Epithelial cell of esophagus (primary cell): Measurements from ENCODE around the gene HAUS6.
"Not testable (repeated sequence)": the region's sequence is repeated elsewhere in the genome, so short reads cannot be mapped to it uniquely, and the experiment has no call there.

Experiments used
- DNase-seq: peaks from one replicate; pipeline ENCODE4 v3.0.0; 2010; ENCODE audit warnings: low read depth
- H3K4me3 ChIP-seq: 2 replicates; pipeline ENCODE4 v1.5.1; 2011; ENCODE audit warnings: mild to moderate bottlenecking, low read length, control low read depth
- TF ChIP-seq, protein P1 (sequence below): IDR thresholded peaks from 2 replicates; pipeline ENCODE4 v1.5.1; 2011; ENCODE audit warnings: low read depth, mild to moderate bottlenecking, low read length, control low read depth, inconsistent platforms; ENCODE audit not compliant: insufficient read depth; ENCODE audit errors: missing control alignments

The HAUS6 gene

DNA sequence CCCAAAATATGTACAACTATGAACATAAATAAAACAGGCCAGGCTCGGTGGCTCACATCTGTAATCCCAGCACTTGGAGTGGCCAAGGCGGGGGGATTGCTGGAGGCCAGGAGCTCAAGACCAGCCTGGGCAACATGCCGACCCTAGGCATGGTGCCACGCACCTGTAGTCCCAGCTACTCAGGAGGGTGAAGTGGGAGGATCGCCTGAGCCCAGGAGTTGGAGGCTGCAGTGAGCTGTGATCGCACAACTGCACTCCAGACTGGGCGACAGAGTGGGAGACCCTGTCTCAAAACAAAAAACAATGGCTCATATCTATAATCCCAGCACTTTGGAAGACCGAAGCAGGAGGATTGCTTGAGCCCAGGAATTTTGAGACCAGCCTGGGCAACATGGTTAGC lies 1.5 kb downstream of the HAUS6 start:
- H3K4me3 ChIP-seq = peak overlapping the region; percentile 21
- TF ChIP-seq, protein P1, sequence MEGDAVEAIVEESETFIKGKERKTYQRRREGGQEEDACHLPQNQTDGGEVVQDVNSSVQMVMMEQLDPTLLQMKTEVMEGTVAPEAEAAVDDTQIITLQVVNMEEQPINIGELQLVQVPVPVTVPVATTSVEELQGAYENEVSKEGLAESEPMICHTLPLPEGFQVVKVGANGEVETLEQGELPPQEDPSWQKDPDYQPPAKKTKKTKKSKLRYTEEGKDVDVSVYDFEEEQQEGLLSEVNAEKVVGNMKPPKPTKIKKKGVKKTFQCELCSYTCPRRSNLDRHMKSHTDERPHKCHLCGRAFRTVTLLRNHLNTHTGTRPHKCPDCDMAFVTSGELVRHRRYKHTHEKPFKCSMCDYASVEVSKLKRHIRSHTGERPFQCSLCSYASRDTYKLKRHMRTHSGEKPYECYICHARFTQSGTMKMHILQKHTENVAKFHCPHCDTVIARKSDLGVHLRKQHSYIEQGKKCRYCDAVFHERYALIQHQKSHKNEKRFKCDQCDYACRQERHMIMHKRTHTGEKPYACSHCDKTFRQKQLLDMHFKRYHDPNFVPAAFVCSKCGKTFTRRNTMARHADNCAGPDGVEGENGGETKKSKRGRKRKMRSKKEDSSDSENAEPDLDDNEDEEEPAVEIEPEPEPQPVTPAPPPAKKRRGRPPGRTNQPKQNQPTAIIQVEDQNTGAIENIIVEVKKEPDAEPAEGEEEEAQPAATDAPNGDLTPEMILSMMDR = no peak
- no peak for DNase-seq

DNA sequence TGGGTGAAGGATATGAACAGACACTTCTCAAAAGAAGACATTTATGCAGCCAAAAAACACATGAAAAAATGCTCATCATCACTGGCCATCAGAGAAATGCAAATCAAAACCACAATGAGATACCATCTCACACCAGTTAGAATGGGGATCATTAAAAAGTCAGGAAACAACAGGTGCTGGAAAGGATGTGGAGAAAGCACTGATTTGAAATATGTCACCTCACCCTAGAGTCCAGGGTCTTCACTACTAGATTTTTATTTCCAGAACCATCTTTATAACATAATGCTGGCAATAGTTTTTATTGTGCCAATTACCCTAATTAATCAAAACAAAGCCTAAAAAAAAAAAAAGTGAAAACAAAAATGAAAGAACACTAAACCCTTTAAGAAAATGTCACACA lies 5.3 kb downstream of the HAUS6 start:
- not testable (repeated sequence) for DNase-seq, H3K4me3 ChIP-seq

DNA sequence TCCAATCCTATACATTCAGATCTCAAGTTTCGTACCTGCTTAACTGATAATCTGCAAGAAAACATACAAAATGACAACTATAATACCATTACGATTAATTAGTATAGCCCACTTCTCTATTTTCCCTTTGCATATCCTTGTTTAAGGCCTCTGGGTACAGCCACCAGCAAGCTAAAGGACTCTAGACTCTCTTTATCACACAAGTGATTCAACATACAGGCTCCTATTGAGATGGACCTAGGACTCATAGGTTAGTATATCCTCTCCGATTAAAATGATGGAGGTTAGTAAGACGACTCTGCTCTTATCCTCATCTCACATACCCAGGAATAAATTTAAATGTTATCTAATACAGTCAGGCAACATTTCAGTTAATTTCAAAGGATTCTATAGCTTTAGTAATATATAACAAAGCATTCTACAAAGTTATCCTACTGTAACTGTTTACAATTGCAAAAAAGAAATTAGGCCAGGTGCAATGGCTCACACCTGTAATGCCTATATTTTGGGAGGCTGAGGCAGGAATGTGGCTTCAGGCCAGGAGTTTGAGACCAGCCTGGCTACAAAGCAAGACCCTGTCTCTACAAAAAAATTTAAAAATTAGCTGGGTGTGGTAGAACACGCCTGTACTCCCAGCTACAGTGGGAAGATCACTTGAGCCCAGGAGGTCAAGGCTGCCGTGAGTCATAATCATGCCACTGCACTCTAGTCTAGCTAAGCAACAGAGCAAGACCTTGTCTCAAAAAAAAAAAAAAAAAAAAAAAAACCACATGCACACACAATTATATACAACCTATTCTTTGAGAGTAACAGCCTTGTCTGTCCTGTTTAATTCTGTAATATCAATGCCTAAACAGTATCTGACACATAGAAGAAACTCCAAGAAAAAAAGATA lies 15.4 kb downstream of the HAUS6 start:
- peak; percentile 56 for DNase-seq
- TF ChIP-seq, protein P1 = no peak
- H3K4me3 ChIP-seq = no peak overlapping the region

DNA sequence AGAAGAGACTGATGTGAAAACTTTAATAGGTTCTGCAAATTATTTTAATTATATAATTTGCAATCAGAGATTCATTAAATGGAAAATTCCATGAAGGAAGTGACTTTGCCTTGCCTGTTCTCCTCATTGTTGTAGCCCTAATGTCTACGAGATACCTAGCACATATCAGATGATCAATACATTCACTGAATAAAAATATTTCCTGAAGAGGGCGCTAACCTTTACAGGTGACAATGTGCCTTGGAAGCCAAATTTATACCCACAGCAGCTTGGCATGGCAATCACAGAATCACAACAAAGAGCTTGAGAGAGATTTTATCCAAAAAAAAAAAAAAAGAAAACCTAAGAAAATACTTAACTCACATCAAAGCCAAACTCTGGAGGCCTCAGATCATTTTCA lies 17.4 kb downstream of the HAUS6 start:
- TF ChIP-seq, protein P1 = peak; percentile 42
- no peak overlapping the region for H3K4me3 ChIP-seq
- DNase-seq = peak; percentile 37

DNA sequence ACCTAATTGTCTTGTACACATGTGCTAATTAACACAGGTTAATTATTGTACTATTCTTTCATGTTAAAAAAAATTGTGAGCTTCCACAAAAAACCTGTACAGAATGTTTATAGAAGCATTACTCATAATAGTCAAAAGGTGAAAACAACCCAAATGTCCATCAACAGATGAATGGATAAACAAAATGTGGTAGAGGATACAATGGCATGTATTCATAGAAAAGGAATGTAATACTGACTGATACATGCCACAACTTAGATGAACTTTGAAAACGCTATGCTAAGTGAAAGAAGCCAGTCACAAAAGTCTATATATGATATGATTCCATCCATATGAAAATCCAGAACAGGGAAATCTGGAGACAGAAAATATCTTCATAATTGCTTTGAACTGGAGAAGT lies 27.9 kb downstream of the HAUS6 start:
- TF ChIP-seq, protein P1 = no peak
- no peak overlapping the region for H3K4me3 ChIP-seq
- peak; percentile 67 for DNase-seq

DNA sequence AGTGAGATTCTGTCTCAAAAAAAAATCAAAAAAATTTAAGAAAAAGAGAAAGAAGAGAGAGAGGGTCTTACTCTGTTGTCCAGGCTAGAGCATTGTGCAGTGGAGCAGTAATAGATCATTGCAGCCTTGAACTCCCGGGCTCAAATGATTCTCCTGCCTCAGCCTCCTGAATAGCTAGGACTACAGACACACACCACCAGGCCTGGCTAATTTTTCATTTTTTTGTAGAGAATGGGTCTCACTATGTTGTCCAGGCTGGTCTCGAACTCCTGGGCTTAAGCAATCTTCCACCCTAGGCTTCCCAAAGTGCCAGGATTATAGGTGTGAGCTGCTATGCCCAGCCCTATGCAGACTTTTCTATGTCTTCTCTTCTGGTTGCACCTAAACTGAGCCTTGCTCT lies 28.5 kb downstream of the HAUS6 start:
- DNase-seq = no peak
- TF ChIP-seq, protein P1 = no peak
- H3K4me3 ChIP-seq = no peak overlapping the region

DNA sequence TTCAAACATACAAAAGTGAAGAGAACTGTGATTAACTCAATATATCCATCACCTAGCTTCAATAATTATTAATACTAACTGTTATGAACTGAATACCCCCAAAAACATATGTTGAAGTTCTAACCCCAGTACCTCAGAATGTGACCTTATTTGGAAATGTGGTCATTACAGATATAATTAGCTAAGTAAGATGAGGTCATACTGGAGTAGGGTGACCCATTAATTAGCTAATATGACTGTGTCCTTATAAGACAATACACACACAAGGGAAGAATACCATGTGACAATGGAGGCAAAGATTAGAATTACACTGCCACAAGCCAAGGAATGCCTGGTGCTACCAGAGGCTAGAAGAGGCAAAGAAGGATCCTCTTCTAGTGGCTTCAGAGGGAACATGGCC lies 45.7 kb downstream of the HAUS6 start:
- H3K4me3 ChIP-seq = no peak overlapping the region
- DNase-seq = no peak
- TF ChIP-seq, protein P1 = no peak
